Measurements from ENCODE around the gene EPPIN.

GRCh38 chr20:45547206-45547770 lies at the start of gene EPPIN:
- TF ChIP-seq POLR2AphosphoS5 (IDR thresholded peaks at IDR 0.05; ENCODE audit: borderline replicate concordance, low read depth, low read length) (no peak), EZH2 (IDR thresholded peaks at IDR 0.05) (no peak), FOXP2 (optimal IDR thresholded peaks at IDR 0.05; ENCODE audit: control extremely low read depth, extremely low read length, insufficient read depth) (no peak)
